IMR-90 (cell line): ENCODE results near the gene NCKAP5. TPM values are rescaled to one million over a fixed set of nuclear protein-coding genes. Genes with fewer than 3 reads are reported as not detected.

Source experiments
- ATAC-seq: fragments of 200-7000 bp; cut with Tn5 transposase; 2 replicates; pipeline ENCODE4 v1.9.1; 2020; ENCODE audit warnings: low read depth, mild to moderate bottlenecking, moderate library complexity
- BruUV-seq: library from RNA; stranded (reverse); fragments of 400-500 nt; replicated peaks from 2 replicates; lab custom pipeline; 2021; lab: Mats Ljungman, UMichigan
- CTCF ChIA-PET: fragments of 300-600 bp; formaldehyde crosslinking; extraction: SDS; loops from one replicate; lab custom pipeline; 2021; ENCODE audit warnings: antibody characterized with exemption; lab: Yijun Ruan, JAX
- POLR2A ChIA-PET: fragments of 300-600 bp; sonication (Branson Sonifier 250); formaldehyde crosslinking; loops from one replicate; lab custom pipeline; 2022; ENCODE audit warnings: antibody characterized with exemption; ENCODE audit not compliant: unreplicated experiment; lab: Charles Lee
- DNase-seq: peaks from one replicate; pipeline ENCODE4 v3.0.0; 2013
- H2AFZ ChIP-seq: replicated peaks from 2 replicates; pipeline ENCODE3; 2013; ENCODE audit warnings: low read length, mild to moderate bottlenecking; ENCODE audit not compliant: poor library complexity
- H2AK5ac ChIP-seq: 2 replicates; pipeline ENCODE4 v1.6.1; 2013; ENCODE audit warnings: low read depth, low read length, inconsistent platforms
- H2AK9ac ChIP-seq: replicated peaks from 2 replicates; pipeline ENCODE3; 2013; ENCODE audit warnings: mild to moderate bottlenecking, low read depth, low read length, moderate library complexity; ENCODE audit not compliant: poor library complexity
- H2BK120ac ChIP-seq: 2 replicates; pipeline ENCODE4 v1.6.1; 2013; ENCODE audit warnings: low read depth, low read length, inconsistent platforms
- H2BK15ac ChIP-seq: 3 replicates; pipeline ENCODE4 v1.6.1; 2013; ENCODE audit warnings: low read depth, low read length, inconsistent platforms
- H2BK20ac ChIP-seq: 2 replicates; pipeline ENCODE4 v1.6.1; 2013; ENCODE audit warnings: low read depth, mild to moderate bottlenecking, inconsistent platforms, low read length, moderate library complexity
- H2BK5ac ChIP-seq: 2 replicates; pipeline ENCODE4 v1.6.1; 2013; ENCODE audit warnings: mild to moderate bottlenecking, low read depth, low read length, inconsistent platforms; ENCODE audit not compliant: poor library complexity, severe bottlenecking
- H3K14ac ChIP-seq: replicated peaks from 2 replicates; pipeline ENCODE4 v1.6.1; 2013; ENCODE audit warnings: low read depth, low read length, inconsistent platforms
- H3K18ac ChIP-seq: 2 replicates; pipeline ENCODE4 v1.6.1; 2013; ENCODE audit warnings: low read depth, low read length, control low read depth
- H3K23ac ChIP-seq: 2 replicates; pipeline ENCODE4 v1.6.1; 2013; ENCODE audit warnings: low read depth, low read length, inconsistent platforms
- H3K27ac ChIP-seq: 2 replicates; pipeline ENCODE4 v1.5.1; 2013; ENCODE audit warnings: mild to moderate bottlenecking, control low read depth, low read length; ENCODE audit not compliant: insufficient read depth
- H3K27me3 ChIP-seq: 2 replicates; pipeline ENCODE4 v1.6.1; 2013; ENCODE audit warnings: low read length; ENCODE audit not compliant: control insufficient read depth, insufficient read depth
- H3K36me3 ChIP-seq: 2 replicates; pipeline ENCODE4 v1.6.1; 2013; ENCODE audit warnings: low read length, mixed read lengths; ENCODE audit not compliant: control insufficient read depth, insufficient read depth
- H3K4ac ChIP-seq: 2 replicates; pipeline ENCODE4 v1.6.1; 2013; ENCODE audit warnings: low read depth, low read length, inconsistent platforms
- H3K4me1 ChIP-seq: 2 replicates; pipeline ENCODE4 v1.6.1; 2013; ENCODE audit warnings: low read length, mixed read lengths; ENCODE audit not compliant: control insufficient read depth, insufficient read depth
- H3K4me2 ChIP-seq: 2 replicates; pipeline ENCODE4 v1.6.1; 2013; ENCODE audit warnings: low read depth, mild to moderate bottlenecking, control low read depth, low read length, moderate library complexity
- H3K4me3 ChIP-seq: 2 replicates; pipeline ENCODE4 v1.5.1; 2013; ENCODE audit warnings: low read depth, mild to moderate bottlenecking, control low read depth, low read length, moderate library complexity; ENCODE audit not compliant: insufficient read depth
- H3K56ac ChIP-seq: 2 replicates; pipeline ENCODE4 v1.6.1; 2013; ENCODE audit warnings: low read length, inconsistent platforms; ENCODE audit not compliant: insufficient read depth; ENCODE audit errors: extremely low read depth
- H3K79me1 ChIP-seq, 2 experiments: 2 replicates each; pipeline ENCODE4 v1.6.1; 2013; ENCODE audit warnings: low read length in 2 of 2, inconsistent platforms in 1 of 2, low read depth in 1 of 2
- H3K9ac ChIP-seq: 2 replicates; pipeline ENCODE4 v1.6.1; 2013; ENCODE audit warnings: low read depth, low read length, control low read depth
- H3K9me1 ChIP-seq: 2 replicates; pipeline ENCODE4 v1.6.1; 2013; ENCODE audit warnings: low read length, inconsistent platforms; ENCODE audit not compliant: insufficient read depth
- H3K9me3 ChIP-seq: 2 replicates; pipeline ENCODE4 v1.6.1; 2013; ENCODE audit warnings: low read length; ENCODE audit not compliant: control insufficient read depth, insufficient read depth
- H4K20me1 ChIP-seq: 2 replicates; pipeline ENCODE4 v1.6.1; 2013; ENCODE audit warnings: low read length, inconsistent platforms; ENCODE audit not compliant: insufficient read depth
- H4K5ac ChIP-seq: 2 replicates; pipeline ENCODE4 v1.6.1; 2013; ENCODE audit warnings: mild to moderate bottlenecking, low read depth, low read length, control low read depth
- H4K8ac ChIP-seq, 2 experiments: 2 replicates each; pipeline ENCODE4 v1.6.1; 2013; ENCODE audit warnings: low read depth in 2 of 2, low read length in 2 of 2, control low read depth in 1 of 2, inconsistent platforms in 1 of 2
- H4K91ac ChIP-seq: 2 replicates; pipeline ENCODE4 v1.6.1; 2013; ENCODE audit warnings: low read depth, low read length, inconsistent platforms; ENCODE audit not compliant: insufficient read depth
- BHLHE40 ChIP-seq: fragments of 150-350 bp; IDR thresholded peaks from 2 replicates; pipeline ENCODE4 v1.6.1; 2016; ENCODE audit warnings: mild to moderate bottlenecking, low read depth, low read length
- CEBPB ChIP-seq: IDR thresholded peaks from 2 replicates; pipeline ENCODE4 v1.6.1; 2012; ENCODE audit warnings: low read depth, low read length, improper control_type of control experiment
- CHD1 ChIP-seq: IDR thresholded peaks from 2 replicates; pipeline ENCODE4 v1.6.1; 2012; ENCODE audit warnings: low read depth, low read length, improper control_type of control experiment
- FOS ChIP-seq: fragments of 150-350 bp; IDR thresholded peaks from 2 replicates; pipeline ENCODE4 v1.6.1; 2016; ENCODE audit warnings: low read depth, low read length
- MAFK ChIP-seq: IDR thresholded peaks from 2 replicates; pipeline ENCODE4 v1.6.1; 2012; ENCODE audit warnings: low read depth, low read length, improper control_type of control experiment
- MAZ ChIP-seq: IDR thresholded peaks from 2 replicates; pipeline ENCODE4 v1.6.1; 2012; ENCODE audit warnings: low read depth, mild to moderate bottlenecking, low read length, improper control_type of control experiment, moderate library complexity, borderline replicate concordance
- MXI1 ChIP-seq: IDR thresholded peaks from 2 replicates; pipeline ENCODE4 v1.6.1; 2012; ENCODE audit warnings: low read depth, mild to moderate bottlenecking, low read length, moderate library complexity, borderline replicate concordance
- NFE2L2 ChIP-seq: fragments of 150-350 bp; IDR thresholded peaks from 2 replicates; pipeline ENCODE4 v1.6.1; 2016; ENCODE audit warnings: low read depth, mild to moderate bottlenecking, low read length
- POLR2A ChIP-seq: IDR thresholded peaks from 2 replicates; pipeline ENCODE4 v1.6.1; 2012; ENCODE audit warnings: mild to moderate bottlenecking, low read depth, low read length
- RAD21 ChIP-seq: IDR thresholded peaks from 2 replicates; pipeline ENCODE4 v1.6.1; 2012; ENCODE audit warnings: low read length, improper control_type of control experiment
- RCOR1 ChIP-seq: IDR thresholded peaks from 2 replicates; pipeline ENCODE4 v1.6.1; 2012; ENCODE audit warnings: mild to moderate bottlenecking, low read length, improper control_type of control experiment; ENCODE audit not compliant: insufficient replicate concordance
- RFX5 ChIP-seq: IDR thresholded peaks from 2 replicates; pipeline ENCODE4 v1.8.0; 2012; ENCODE audit warnings: low read depth, mild to moderate bottlenecking, low read length, moderate library complexity
- SMC3 ChIP-seq: fragments of 150-350 bp; IDR thresholded peaks from 2 replicates; pipeline ENCODE4 v1.6.1; 2016; ENCODE audit warnings: low read depth, mild to moderate bottlenecking, antibody characterized with exemption, low read length, moderate library complexity
- WGBS, 2 experiments: methylation state at CpG; one replicate each; pipeline versions ENCODE4 v1.1.5 to v1.1.7; 2013; ENCODE audit warnings: missing lambda C conversion rate in 2 of 2; ENCODE audit not compliant: insufficient read length in 1 of 2; ENCODE audit errors: extremely low coverage in 2 of 2; 5-methylcytosine and 5-hydroxymethylcytosine counted together
- dilution Hi-C: fragments of 300-500 bp; cut with HindIII; formaldehyde crosslinking; loops from one replicate; pipeline ENCODE4 v1.14.3; 2018; ENCODE audit warnings: low sequenced_read_pairs; ENCODE audit not compliant: unreplicated experiment
- in situ Hi-C: fragments of 300-500 bp; cut with MboI; formaldehyde crosslinking; loops from 3 replicates; pipeline ENCODE4 v1.14.3; 2019; ENCODE audit warnings: low sequenced_read_pairs, inconsistent platforms, mixed read lengths
- intact Hi-C: fragments of 100-400 bp; cut with micrococcal nuclease; formaldehyde crosslinking; loops from 2 replicates; pipeline ENCODE4 v1.10.0; 2022
- polyA plus RNA-seq, 3 experiments: library from polyadenylated mRNA; depleted of rRNA; stranded (reverse); fragments of >200 nt; gene quantifications; 2 replicates each; pipeline ENCODE4 v1.2.3, GENCODE V29; 2012; ENCODE audit warnings: low replicate concordance in 1 of 3
- total RNA-seq: library from RNA; depleted of rRNA; stranded (reverse); fragments of >200 nt; gene quantifications from 2 replicates; pipeline ENCODE4 v1.2.3, GENCODE V29; 2012
- TF ChIP-seq, protein P1 (sequence below): fragments of 150-350 bp; IDR thresholded peaks from 2 replicates; pipeline ENCODE4 v1.6.1; 2017; ENCODE audit warnings: mild to moderate bottlenecking, antibody characterized with exemption, low read length, low read depth
- TF ChIP-seq, protein P2 (sequence below): conservative IDR thresholded peaks from 2 replicates; pipeline ENCODE4 v1.5.1; 2012; ENCODE audit warnings: mild to moderate bottlenecking, low read depth, low read length, improper control_type of control experiment
- TF ChIP-seq, protein P3 (sequence below): fragments of 150-350 bp; IDR thresholded peaks from 2 replicates; pipeline ENCODE4 v1.6.1; 2016; ENCODE audit warnings: low read depth, mild to moderate bottlenecking, low read length, moderate library complexity, borderline replicate concordance

The NCKAP5 gene
- total and polyA plus RNA-seq, 2 of the 4 experiments (the other 2 are of a cell fraction): 2.7 to 3.9 TPM

DNA sequence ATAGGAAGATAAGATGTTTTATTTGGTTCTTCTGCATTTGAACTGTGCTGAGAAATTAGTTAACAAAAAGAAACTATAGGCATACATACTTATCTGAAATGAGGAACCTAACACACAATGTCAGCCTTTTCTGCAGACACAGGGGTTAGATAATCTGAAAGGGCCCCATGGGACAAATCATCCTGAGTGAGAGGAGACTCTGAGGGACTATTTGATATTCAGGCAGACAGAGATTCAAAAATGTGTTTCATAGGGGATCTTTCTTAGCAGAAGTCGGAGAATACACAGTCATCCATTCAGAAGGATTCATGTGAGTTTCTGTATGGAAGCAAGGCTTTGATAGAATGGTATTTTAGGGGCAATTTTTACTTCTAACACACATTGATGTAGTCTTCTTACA lies 79.1 kb downstream of the NCKAP5 start:
- no peaks in the 10 kb centered on the region for H3K9me1 ChIP-seq
- ATAC-seq: no peak
- no peak for TF ChIP-seq RAD21
- TF ChIP-seq CEBPB: no peak
- no peak for TF ChIP-seq MAZ
- TF ChIP-seq RCOR1: no peak
- no peak for TF ChIP-seq NFE2L2
- TF ChIP-seq, protein P1, sequence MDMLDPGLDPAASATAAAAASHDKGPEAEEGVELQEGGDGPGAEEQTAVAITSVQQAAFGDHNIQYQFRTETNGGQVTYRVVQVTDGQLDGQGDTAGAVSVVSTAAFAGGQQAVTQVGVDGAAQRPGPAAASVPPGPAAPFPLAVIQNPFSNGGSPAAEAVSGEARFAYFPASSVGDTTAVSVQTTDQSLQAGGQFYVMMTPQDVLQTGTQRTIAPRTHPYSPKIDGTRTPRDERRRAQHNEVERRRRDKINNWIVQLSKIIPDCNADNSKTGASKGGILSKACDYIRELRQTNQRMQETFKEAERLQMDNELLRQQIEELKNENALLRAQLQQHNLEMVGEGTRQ: no peak
- no peak for TF ChIP-seq POLR2A
- no peak for TF ChIP-seq MAFK
- no peak for TF ChIP-seq FOS
- no peak for TF ChIP-seq CHD1
- TF ChIP-seq, protein P2, sequence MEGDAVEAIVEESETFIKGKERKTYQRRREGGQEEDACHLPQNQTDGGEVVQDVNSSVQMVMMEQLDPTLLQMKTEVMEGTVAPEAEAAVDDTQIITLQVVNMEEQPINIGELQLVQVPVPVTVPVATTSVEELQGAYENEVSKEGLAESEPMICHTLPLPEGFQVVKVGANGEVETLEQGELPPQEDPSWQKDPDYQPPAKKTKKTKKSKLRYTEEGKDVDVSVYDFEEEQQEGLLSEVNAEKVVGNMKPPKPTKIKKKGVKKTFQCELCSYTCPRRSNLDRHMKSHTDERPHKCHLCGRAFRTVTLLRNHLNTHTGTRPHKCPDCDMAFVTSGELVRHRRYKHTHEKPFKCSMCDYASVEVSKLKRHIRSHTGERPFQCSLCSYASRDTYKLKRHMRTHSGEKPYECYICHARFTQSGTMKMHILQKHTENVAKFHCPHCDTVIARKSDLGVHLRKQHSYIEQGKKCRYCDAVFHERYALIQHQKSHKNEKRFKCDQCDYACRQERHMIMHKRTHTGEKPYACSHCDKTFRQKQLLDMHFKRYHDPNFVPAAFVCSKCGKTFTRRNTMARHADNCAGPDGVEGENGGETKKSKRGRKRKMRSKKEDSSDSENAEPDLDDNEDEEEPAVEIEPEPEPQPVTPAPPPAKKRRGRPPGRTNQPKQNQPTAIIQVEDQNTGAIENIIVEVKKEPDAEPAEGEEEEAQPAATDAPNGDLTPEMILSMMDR: no peak
- TF ChIP-seq SMC3: no peak
- no peak for TF ChIP-seq RFX5
- TF ChIP-seq BHLHE40: no peak
- no peak for TF ChIP-seq MXI1
- TF ChIP-seq, protein P3, sequence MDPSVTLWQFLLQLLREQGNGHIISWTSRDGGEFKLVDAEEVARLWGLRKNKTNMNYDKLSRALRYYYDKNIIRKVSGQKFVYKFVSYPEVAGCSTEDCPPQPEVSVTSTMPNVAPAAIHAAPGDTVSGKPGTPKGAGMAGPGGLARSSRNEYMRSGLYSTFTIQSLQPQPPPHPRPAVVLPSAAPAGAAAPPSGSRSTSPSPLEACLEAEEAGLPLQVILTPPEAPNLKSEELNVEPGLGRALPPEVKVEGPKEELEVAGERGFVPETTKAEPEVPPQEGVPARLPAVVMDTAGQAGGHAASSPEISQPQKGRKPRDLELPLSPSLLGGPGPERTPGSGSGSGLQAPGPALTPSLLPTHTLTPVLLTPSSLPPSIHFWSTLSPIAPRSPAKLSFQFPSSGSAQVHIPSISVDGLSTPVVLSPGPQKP: no peak
- no peak overlapping the region for H4K5ac ChIP-seq
- no peak overlapping the region for H3K23ac ChIP-seq
- no peak overlapping the region for H2AFZ ChIP-seq
- intact Hi-C loops: no loop called here
- H4K91ac ChIP-seq: no peak overlapping the region
- no peak overlapping the region for H2BK120ac ChIP-seq
- ChIA-PET POLR2A (no interaction called here), CTCF (no interaction called here)
- no peak overlapping the region for H2AK5ac ChIP-seq
- no peak overlapping the region for H2AK9ac ChIP-seq
- H3K18ac ChIP-seq: no peak overlapping the region
- no peak overlapping the region for H2BK15ac ChIP-seq
- no peak overlapping the region for H3K9ac ChIP-seq
- H3K79me1 ChIP-seq: peaks cover 2 to 4% of the 10 kb centered on the region in 2 experiments; a peak in 1 of 4 replicates
- H3K36me3 ChIP-seq: no peaks in the 10 kb centered on the region
- H3K4me2 ChIP-seq: no peak overlapping the region
- DNase-seq: no peak
- H4K8ac ChIP-seq: no peak overlapping the region
- H2BK5ac ChIP-seq: no peak overlapping the region
- H3K27ac ChIP-seq: no peak overlapping the region
- H3K27me3 ChIP-seq: no peaks in the 10 kb centered on the region
- no peak overlapping the region for H3K14ac ChIP-seq
- H3K4me3 ChIP-seq: no peak overlapping the region
- H3K4ac ChIP-seq: no peak overlapping the region
- no peak overlapping the region for H2BK20ac ChIP-seq
- no peaks in the 10 kb centered on the region for H3K9me3 ChIP-seq
- H4K20me1 ChIP-seq: no peaks in the 10 kb centered on the region
- dilution Hi-C loops: no loop called here
- in situ Hi-C loops: no loop called here
- BruUV-seq: no TSS peak
- peaks cover 6% of the 10 kb centered on the region for H3K4me1 ChIP-seq
- WGBS, 2 experiments: no CpG with 5 or more reads among the region's 1 CpG
- H3K56ac ChIP-seq: no peak overlapping the region
